Measurements from ENCODE around the gene DLX3.
A peak's percentile ranks its signal among the peaks of the same experiment; 100 is the strongest.

Gene DLX3

GRCh38 chr17:49971199-49971847, 23.7 kb downstream of the DLX3 start:
- no peak for DNase-seq

- no peak for DNase-seq
These were observed 24.5 kb downstream of the DLX3 start for GRCh38 chr17:49970498-49970897.

GRCh38 chr17:49969795-49970389, 25.1 kb downstream of the DLX3 start:
- no peak for DNase-seq

- DNase-seq = peak; percentile 31
These were observed 25.8 kb downstream of the DLX3 start, which contains the start of gene DLX4 for GRCh38 chr17:49969134-49969759. Gene DLX4 (plus strand): TSS chr17:49969190. CDS start chr17:49969469, 279 bp downstream.

- DNase-seq = peak; percentile 71 to 84
These were observed 26.5 kb downstream of the DLX3 start for GRCh38 chr17:49968405-49969133.

GRCh38 chr17:49967621-49968404, 27.2 kb downstream of the DLX3 start:
- no peak for DNase-seq

GRCh38 chr17:49967205-49967604, 27.8 kb downstream of the DLX3 start:
- no peak for DNase-seq

GRCh38 chr17:49966767-49967166, 28.3 kb downstream of the DLX3 start:
- DNase-seq = no peak

- DNase-seq = no peak
These were observed 29.5 kb downstream of the DLX3 start for GRCh38 chr17:49965524-49965909.

- DNase-seq = peak in 1 of 2 donors; percentile 40
These were observed 30.1 kb downstream of the DLX3 start for GRCh38 chr17:49964769-49965523.

GRCh38 chr17:49964303-49964768, 30.7 kb downstream of the DLX3 start:
- no peak for DNase-seq

GRCh38 chr17:49963626-49964302, 31.3 kb downstream of the DLX3 start:
- no peak for DNase-seq

GRCh38 chr17:49963309-49963625, 31.8 kb downstream of the DLX3 start:
- no peak for DNase-seq

- DNase-seq = no peak
These were observed 32.3 kb downstream of the DLX3 start for GRCh38 chr17:49962599-49963308.

- no peak for DNase-seq
These were observed 35.7 kb downstream of the DLX3 start for GRCh38 chr17:49959183-49959935.

- DNase-seq = no peak
These were observed 36.3 kb downstream of the DLX3 start for GRCh38 chr17:49958723-49959122.

- DNase-seq = no peak
These were observed 37.7 kb downstream of the DLX3 start for GRCh38 chr17:49957350-49957749.

- no peak for DNase-seq
These were observed 38.2 kb downstream of the DLX3 start for GRCh38 chr17:49956780-49957179.

GRCh38 chr17:49955157-49955556, 39.9 kb downstream of the DLX3 start:
- no peak for DNase-seq

- no peak for DNase-seq
These were observed 42.0 kb downstream of the DLX3 start for GRCh38 chr17:49952912-49953497.

Measured in stimulated activated CD4-positive, alpha-beta T cell treated with anti-CD3 and anti-CD28 coated beads, Interleukin-2, amount 100 ng/mL, for 24 hours (primary cell).